Measurements from ENCODE around the gene LCK.

The LCK gene

DNA sequence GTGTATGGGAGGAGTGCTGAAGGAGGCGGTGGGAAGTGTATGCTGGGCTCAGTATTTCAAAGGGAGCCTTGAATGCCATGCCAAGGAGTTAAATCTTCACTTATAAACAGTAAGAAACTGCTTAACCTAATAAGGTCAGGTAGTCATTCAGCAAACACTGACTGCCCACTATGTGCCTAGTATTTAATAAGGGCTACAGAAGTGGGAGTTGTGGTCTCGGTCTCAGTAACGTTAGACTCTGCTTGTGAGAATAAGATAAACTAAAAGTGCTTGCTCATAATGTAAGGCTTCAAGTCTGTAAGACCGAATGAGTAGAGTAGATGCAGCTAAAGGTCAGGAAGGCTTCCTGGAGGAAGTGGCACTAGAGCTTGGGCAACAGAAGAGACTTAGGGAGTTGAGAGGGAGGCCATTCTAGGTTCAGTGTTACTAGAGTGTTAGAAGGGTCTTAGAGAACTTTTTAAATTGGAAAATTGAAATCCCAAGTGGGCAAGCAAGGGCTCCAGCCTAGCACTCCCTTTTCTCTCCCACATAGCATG lies 78.9 kb downstream of the LCK start:
- no peak for DNase-seq

- DNase-seq, result no peak
Observed at GRCh38 chr1:32330558-32331151, 79.6 kb downstream of the LCK start.

DNA sequence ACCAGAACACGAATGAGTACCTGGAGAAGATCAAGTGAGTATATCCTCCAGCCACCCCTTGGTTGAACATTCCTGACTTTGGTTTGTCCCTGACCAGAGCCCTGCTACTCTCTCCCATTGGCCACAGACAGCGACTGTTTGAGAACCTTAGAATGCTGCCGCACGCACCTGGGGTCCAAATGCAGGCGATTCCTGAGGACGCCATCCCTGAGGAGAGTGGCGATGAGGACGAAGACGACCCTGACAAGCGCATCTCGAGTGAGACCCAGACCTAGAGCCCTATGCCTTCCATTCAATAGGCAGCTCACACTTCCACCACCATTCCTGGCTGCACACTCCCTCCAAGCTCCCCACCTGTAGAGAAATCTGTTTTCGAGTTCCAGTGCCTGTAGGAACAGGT lies 80.5 kb downstream of the LCK start:
- DNase-seq, result peak in 1 of 3 experiments; percentile 25

DNA sequence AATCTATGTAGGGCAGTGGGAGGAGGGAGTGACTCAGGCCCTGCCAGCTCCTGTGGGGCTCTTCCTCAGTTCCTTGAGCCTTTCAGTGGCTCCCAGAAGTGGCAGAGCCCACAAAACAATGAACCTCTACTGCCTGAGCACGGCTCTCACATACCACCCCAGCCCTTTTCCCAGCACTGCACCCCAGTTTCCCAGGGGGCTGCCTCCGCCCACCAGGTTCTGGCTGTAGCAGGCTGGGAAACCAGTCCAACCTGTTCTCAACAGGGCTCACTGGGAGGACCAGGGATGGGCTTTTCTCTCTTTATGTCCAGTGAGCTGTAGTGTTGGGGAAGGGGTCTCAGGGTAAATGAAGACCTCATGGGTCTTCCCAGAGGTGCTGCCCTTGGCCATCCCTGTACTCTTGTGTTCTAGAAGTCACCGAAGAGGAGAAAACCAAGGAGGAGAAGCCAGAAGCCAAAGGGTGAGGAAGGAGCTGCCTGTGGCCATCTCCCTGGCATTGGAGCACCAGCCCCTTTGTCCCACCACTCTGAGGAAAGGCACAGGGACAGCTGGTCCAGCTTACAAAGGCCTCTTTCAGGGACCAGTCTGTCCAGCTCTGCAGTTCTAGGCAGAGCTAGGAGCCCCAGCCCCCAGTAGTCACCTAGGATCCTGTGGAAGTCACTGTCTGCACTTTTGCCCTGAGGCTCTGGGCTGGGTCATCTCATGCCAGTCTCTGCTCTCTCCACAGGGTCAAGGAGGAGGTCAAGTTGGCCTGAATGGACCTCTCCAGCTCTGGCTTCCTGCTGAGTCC lies 81.4 kb downstream of the LCK start:
- peak in 1 of 3 experiments; percentile 44 for DNase-seq

DNA sequence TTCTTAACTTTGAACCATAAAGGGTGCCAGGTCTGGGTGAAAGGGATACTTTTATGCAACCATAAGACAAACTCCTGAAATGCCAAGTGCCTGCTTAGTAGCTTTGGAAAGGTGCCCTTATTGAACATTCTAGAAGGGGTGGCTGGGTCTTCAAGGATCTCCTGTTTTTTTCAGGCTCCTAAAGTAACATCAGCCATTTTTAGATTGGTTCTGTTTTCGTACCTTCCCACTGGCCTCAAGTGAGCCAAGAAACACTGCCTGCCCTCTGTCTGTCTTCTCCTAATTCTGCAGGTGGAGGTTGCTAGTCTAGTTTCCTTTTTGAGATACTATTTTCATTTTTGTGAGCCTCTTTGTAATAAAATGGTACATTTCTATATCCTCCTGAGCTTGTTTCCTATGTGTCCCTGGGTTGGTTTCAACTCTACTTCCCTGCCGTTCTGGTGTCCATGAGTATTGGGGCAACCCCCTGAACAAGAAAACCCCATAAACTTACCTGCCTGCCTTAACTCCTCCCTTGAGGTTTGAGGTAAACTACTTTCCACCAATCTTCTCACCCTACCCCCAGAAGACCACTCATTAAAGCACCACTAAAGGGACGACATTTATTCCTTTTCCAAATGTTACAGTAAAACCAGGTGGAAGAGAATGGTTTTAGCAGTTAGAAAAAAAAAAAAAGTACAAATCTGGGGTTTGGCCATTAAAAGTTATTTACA lies 82.3 kb downstream of the LCK start:
- no peak for DNase-seq

GRCh38 chr1:32334274-32334861 lies 83.3 kb downstream of the LCK start:
- peak in 1 of 3 experiments; percentile 56 for DNase-seq

GRCh38 chr1:32334864-32335534 lies 83.9 kb downstream of the LCK start:
- peak; percentile 64 to 69 (median 64) for DNase-seq

DNA sequence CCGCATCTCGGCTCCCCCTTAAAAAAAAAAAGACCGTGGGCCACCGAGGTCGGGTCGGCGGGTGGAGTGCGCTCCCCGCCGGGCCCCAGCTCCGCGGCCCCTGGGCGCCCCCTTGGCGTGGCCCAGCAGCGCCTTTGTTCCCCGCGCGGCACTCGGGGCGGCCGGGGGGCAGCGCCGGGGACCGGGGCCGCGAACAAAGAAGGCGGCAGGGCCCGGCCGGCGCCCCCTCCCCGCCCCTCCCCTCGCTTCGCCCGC lies 84.4 kb downstream of the LCK start:
- DNase-seq, result no peak

Data from NCI-H1417 (cell line).